AG10803 (cell line): ENCODE measurements around the gene FGF19.

Source experiments
- DNase-seq: peaks from one replicate; pipeline ENCODE4 v3.0.0; 2010; ENCODE audit warnings: low read depth
- H3K4me3 ChIP-seq: 2 replicates; pipeline ENCODE4 v1.5.1; 2011; ENCODE audit warnings: mild to moderate bottlenecking, low read length, control low read depth
- TF ChIP-seq, protein P1 (sequence below): conservative IDR thresholded peaks from 2 replicates; pipeline ENCODE4 v1.5.1; 2011; ENCODE audit warnings: mild to moderate bottlenecking, low read length, control low read depth, inconsistent platforms

The FGF19 gene

GRCh38 chr11:69654660-69655478 is 49.0 kb downstream of the FGF19 start:
- no peak for DNase-seq
- TF ChIP-seq, protein P1, sequence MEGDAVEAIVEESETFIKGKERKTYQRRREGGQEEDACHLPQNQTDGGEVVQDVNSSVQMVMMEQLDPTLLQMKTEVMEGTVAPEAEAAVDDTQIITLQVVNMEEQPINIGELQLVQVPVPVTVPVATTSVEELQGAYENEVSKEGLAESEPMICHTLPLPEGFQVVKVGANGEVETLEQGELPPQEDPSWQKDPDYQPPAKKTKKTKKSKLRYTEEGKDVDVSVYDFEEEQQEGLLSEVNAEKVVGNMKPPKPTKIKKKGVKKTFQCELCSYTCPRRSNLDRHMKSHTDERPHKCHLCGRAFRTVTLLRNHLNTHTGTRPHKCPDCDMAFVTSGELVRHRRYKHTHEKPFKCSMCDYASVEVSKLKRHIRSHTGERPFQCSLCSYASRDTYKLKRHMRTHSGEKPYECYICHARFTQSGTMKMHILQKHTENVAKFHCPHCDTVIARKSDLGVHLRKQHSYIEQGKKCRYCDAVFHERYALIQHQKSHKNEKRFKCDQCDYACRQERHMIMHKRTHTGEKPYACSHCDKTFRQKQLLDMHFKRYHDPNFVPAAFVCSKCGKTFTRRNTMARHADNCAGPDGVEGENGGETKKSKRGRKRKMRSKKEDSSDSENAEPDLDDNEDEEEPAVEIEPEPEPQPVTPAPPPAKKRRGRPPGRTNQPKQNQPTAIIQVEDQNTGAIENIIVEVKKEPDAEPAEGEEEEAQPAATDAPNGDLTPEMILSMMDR = no peak
- H3K4me3 ChIP-seq = no peak overlapping the region

- TF ChIP-seq, protein P1 = no peak
- DNase-seq = no peak
- H3K4me3 ChIP-seq = no peak overlapping the region
Measured at GRCh38 chr11:69654001-69654659, 49.7 kb downstream of the FGF19 start.

- TF ChIP-seq, protein P1 = no peak
- DNase-seq = no peak
Measured at GRCh38 chr11:69653406-69653960, 50.3 kb downstream of the FGF19 start.

DNA sequence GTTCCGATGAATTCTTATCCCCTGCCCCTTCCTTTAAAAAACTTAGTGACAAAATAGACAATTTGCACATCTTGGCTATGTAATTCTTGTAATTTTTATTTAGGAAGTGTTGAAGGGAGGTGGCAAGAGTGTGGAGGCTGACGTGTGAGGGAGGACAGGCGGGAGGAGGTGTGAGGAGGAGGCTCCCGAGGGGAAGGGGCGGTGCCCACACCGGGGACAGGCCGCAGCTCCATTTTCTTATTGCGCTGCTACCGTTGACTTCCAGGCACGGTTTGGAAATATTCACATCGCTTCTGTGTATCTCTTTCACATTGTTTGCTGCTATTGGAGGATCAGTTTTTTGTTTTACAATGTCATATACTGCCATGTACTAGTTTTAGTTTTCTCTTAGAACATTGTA is 50.8 kb downstream of the FGF19 start:
- TF ChIP-seq, protein P1 = no peak
- no peak overlapping the region for H3K4me3 ChIP-seq
- DNase-seq = no peak

More at GRCh38 chr11:69653406-69653960, 50.3 kb downstream of the FGF19 start:
- no peak overlapping the region for H3K4me3 ChIP-seq

DNA sequence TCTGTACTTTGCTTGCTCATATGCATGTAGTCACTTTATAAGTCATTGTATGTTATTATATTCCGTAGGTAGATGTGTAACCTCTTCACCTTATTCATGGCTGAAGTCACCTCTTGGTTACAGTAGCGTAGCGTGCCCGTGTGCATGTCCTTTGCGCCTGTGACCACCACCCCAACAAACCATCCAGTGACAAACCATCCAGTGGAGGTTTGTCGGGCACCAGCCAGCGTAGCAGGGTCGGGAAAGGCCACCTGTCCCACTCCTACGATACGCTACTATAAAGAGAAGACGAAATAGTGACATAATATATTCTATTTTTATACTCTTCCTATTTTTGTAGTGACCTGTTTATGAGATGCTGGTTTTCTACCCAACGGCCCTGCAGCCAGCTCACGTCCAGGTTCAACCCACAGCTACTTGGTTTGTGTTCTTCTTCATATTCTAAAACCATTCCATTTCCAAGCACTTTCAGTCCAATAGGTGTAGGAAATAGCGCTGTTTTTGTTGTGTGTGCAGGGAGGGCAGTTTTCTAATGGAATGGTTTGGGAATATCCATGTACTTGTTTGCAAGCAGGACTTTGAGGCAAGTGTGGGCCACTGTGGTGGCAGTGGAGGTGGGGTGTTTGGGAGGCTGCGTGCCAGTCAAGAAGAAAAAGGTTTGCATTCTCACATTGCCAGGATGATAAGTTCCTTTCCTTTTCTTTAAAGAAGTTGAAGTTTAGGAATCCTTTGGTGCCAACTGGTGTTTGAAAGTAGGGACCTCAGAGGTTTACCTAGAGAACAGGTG is 51.8 kb downstream of the FGF19 start:
- DNase-seq = no peak
- H3K4me3 ChIP-seq = no peak overlapping the region
- TF ChIP-seq, protein P1 = no peak

DNA sequence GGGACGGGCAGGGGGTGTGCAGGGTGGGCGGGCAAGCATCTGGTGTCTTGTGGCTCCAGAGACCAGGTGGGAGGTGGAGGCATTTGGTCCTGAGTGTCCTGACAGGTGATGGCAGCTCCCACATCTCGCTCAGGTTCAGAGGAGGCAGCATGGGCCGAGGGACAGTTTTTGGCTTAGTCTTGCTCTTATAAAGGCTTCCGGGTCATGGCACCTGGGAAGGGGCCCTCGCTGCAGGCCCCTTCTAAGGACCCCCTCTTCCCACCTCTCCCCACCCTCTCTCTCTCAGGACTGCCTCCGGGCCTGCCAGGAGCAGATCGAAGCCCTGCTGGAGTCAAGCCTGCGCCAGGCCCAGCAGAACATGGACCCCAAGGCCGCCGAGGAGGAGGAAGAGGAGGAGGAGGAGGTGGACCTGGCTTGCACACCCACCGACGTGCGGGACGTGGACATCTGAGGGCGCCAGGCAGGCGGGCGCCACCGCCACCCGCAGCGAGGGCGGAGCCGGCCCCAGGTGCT is 52.9 kb downstream of the FGF19 start:
- DNase-seq = no peak
- TF ChIP-seq, protein P1 = no peak
- no peak overlapping the region for H3K4me3 ChIP-seq
